ENCODE measurements around the gene EXOC3L4. TPM values are rescaled to one million over a fixed set of nuclear protein-coding genes. Genes with fewer than 3 reads are reported as not detected.

EXOC3L4 gene
- total and polyA plus RNA-seq, 9 of the 15 experiments (the other 6 are each of a cell fraction or from before 2014, with no cell fraction given) = 0.10 to 6.7 (median 0.98) TPM; not detected in 1

- DNase-seq (ENCODE audit: extremely low read depth in 1 of 4, low spot score in 3 of 4) (no peak), FAIRE-seq (no peak), ATAC-seq (no peak)
- Histone ChIP-seq H3K4me3 (no peak overlapping the region), H4K20me1 (replicated peaks; ENCODE audit: control insufficient read depth, insufficient read depth, low read length) (no peaks in the 10 kb centered on the region), H2AFZ (ENCODE audit: low read depth, low read length) (no peak overlapping the region), H3K4me1 (replicated peaks in 1 of 2; ENCODE audit: control insufficient read depth in 2 of 2, insufficient read depth in 2 of 2, low read length in 2 of 2) (peaks cover 5 to 39% of the 10 kb centered on the region in 2 experiments; a peak in 4 of 5 replicates), H3K9me3 (replicated peaks; ENCODE audit: control insufficient read depth, insufficient read depth, low read depth, low read length) (no peaks in the 10 kb centered on the region), H3K36me3 (ENCODE audit: control insufficient read depth, insufficient read depth, low read length) (peaks cover 70% of the 10 kb centered on the region; the same call in 2 of the 3 replicates), H3K9ac (ENCODE audit: insufficient read depth in 1 of 2, low read depth in 2 of 2, low read length in 2 of 2) (no peak overlapping the region; a peak in 1 of 4 replicates), H3K27me3 (ENCODE audit: control insufficient read depth in 2 of 2, insufficient read depth in 2 of 2, low read length in 2 of 2) (no peaks in the 10 kb centered on the region), H3K27ac (ENCODE audit: extremely low read depth, low read depth, low read length) (no peak overlapping the region), H3K9me1 (ENCODE audit: control insufficient read depth, insufficient read depth, low read length) (no peaks in the 10 kb centered on the region), H3K79me2 (ENCODE audit: control insufficient read depth, insufficient read depth, low read length) (no peaks in the 10 kb centered on the region), H3K4me2 (ENCODE audit: insufficient read depth, low read length) (no peak overlapping the region)
- in situ Hi-C loops (cut with MboI) (no loop called here), intact Hi-C loops (cut with micrococcal nuclease) (no loop called here)
- CTCF ChIA-PET (ENCODE audit: low intra/inter-chr PET ratio) = no interaction called here
- POLR2A ChIA-PET = interaction anchor here (0.6 kb wide), 1 partner anchor 107 kb away, joined by 3 read pairs; no protein-coding TSS in a partner anchor
- TF ChIP-seq PHF20 (IDR thresholded peaks at IDR 0.05; ENCODE audit: partially characterized antibody) = no peak
- 80% methylated on average over 3 of the region's 9 CpGs for WGBS (ENCODE audit: insufficient coverage, low coverage, missing lambda C conversion rate)
- no TSS peak for BruUV-seq (replicated peaks)
Measured at GRCh38 chr14:103131580-103131979, 37.1 kb downstream of the EXOC3L4 start.

GRCh38 chr14:103132381-103133209, 38.1 kb downstream of the EXOC3L4 start:
- Histone ChIP-seq H3K4me1 (replicated peaks in 1 of 2; ENCODE audit: control insufficient read depth in 2 of 2, insufficient read depth in 2 of 2, low read length in 2 of 2) (peaks cover 14 to 41% of the 10 kb centered on the region in 2 experiments; a peak in 4 of 5 replicates), H3K9me1 (ENCODE audit: control insufficient read depth, insufficient read depth, low read length) (no peaks in the 10 kb centered on the region), H2AFZ (ENCODE audit: low read depth, low read length) (no peak overlapping the region), H3K4me2 (ENCODE audit: insufficient read depth, low read length) (no peak overlapping the region), H3K9ac (ENCODE audit: insufficient read depth in 1 of 2, low read depth in 2 of 2, low read length in 2 of 2) (peak overlapping the region in 1 of 2 experiments; percentile 26; a peak in 1 of 4 replicates), H3K4me3 (no peak overlapping the region), H3K27ac (ENCODE audit: extremely low read depth, low read depth, low read length) (no peak overlapping the region), H3K9me3 (replicated peaks; ENCODE audit: control insufficient read depth, insufficient read depth, low read depth, low read length) (no peaks in the 10 kb centered on the region), H4K20me1 (replicated peaks; ENCODE audit: control insufficient read depth, insufficient read depth, low read length) (no peaks in the 10 kb centered on the region), H3K79me2 (ENCODE audit: control insufficient read depth, insufficient read depth, low read length) (no peaks in the 10 kb centered on the region), H3K36me3 (ENCODE audit: control insufficient read depth, insufficient read depth, low read length) (peaks cover 67% of the 10 kb centered on the region; the same call in 2 of the 3 replicates), H3K27me3 (ENCODE audit: control insufficient read depth in 2 of 2, insufficient read depth in 2 of 2, low read length in 2 of 2) (no peaks in the 10 kb centered on the region)
- intact Hi-C loops (cut with micrococcal nuclease) = no loop called here
- ChIA-PET POLR2A (no interaction called here), CTCF (ENCODE audit: low intra/inter-chr PET ratio) (no interaction called here)
- ATAC-seq = no peak
- 91% methylated on average over 22 of the region's 39 CpGs for WGBS (ENCODE audit: insufficient coverage, low coverage, missing lambda C conversion rate)
- no TSS peak for BruUV-seq (replicated peaks)
- in situ Hi-C loops (cut with MboI) = no loop called here
- FAIRE-seq = no peak
- no peak for DNase-seq (ENCODE audit: extremely low read depth in 1 of 4, low spot score in 3 of 4)
- TF ChIP-seq ZNF644 (tag; IDR thresholded peaks at IDR 0.05; ENCODE audit: low read depth) (no peak), MAFF (IDR thresholded peaks at IDR 0.05; ENCODE audit: low read length) (no peak), NR3C1 (CRISPR knock-in tag; IDR thresholded peaks at IDR 0.05) (no peak), ZNF280B (CRISPR knock-in tag; IDR thresholded peaks at IDR 0.05) (no peak), SNAPC5 (CRISPR knock-in tag; IDR thresholded peaks at IDR 0.05) (no peak), ZBTB9 (CRISPR knock-in tag; IDR thresholded peaks at IDR 0.05) (no peak), SIN3A (IDR thresholded peaks at IDR 0.05; ENCODE audit: borderline replicate concordance in 2 of 2, control insufficient read depth in 1 of 2, low read depth in 2 of 2, low read length in 2 of 2) (no peak), PHF20 (IDR thresholded peaks at IDR 0.05; ENCODE audit: partially characterized antibody) (peak; percentile 82), SRSF1 (IDR thresholded peaks at IDR 0.05; ENCODE audit: low read depth, low read length) (no peak), CBX1 (IDR thresholded peaks at IDR 0.05; ENCODE audit: low read depth) (no peak), IRF2 (CRISPR knock-in tag; IDR thresholded peaks at IDR 0.05) (no peak)
